ENCODE results near the gene ZNF771. TPM values are rescaled to one million over a fixed set of nuclear protein-coding genes. Genes with fewer than 3 reads are reported as not detected.
"Not testable (repeated sequence)": the region's sequence is repeated elsewhere in the genome, so short reads cannot be mapped to it uniquely, and the experiment has no call there.

ZNF771 gene
- total and polyA plus RNA-seq, 8 donors: 1.2 to 28.7 (median 6.6) TPM

DNA sequence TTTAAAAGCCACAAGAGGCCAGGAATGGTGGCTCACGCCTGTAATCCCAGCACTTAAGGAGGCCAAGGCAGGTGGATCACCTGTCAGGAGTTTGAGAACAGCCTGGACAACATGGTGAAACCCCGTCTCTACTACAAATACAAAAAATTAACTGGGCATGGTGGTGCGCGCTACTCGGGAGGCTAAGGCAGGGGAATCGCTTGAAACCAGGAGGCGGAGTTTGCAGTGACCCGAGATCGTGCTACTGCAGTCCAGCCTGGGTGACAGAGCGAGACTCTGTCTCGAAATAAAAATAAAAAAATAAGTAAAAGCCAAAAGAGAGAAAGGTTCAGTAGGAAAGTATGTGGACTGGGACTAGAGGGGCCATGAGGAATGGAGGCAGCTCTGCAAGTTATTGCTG, 52.0 kb downstream of the ZNF771 start:
- WGBS, 5 donors: 85 to 92% (median 87%) methylated on average over 11 of the region's 11 CpGs
- H3K9me3 ChIP-seq: no peaks in the 10 kb centered on the region
- no peak for DNase-seq
- no peak overlapping the region for H3K4me3 ChIP-seq
- peaks cover 0 to 3% (median 0%) of the 10 kb centered on the region in 4 donors for H3K4me1 ChIP-seq
- intact Hi-C loops (cut with DNase I; ENCODE audit: low total_unique reads): no loop called here
- TF ChIP-seq, protein P1, sequence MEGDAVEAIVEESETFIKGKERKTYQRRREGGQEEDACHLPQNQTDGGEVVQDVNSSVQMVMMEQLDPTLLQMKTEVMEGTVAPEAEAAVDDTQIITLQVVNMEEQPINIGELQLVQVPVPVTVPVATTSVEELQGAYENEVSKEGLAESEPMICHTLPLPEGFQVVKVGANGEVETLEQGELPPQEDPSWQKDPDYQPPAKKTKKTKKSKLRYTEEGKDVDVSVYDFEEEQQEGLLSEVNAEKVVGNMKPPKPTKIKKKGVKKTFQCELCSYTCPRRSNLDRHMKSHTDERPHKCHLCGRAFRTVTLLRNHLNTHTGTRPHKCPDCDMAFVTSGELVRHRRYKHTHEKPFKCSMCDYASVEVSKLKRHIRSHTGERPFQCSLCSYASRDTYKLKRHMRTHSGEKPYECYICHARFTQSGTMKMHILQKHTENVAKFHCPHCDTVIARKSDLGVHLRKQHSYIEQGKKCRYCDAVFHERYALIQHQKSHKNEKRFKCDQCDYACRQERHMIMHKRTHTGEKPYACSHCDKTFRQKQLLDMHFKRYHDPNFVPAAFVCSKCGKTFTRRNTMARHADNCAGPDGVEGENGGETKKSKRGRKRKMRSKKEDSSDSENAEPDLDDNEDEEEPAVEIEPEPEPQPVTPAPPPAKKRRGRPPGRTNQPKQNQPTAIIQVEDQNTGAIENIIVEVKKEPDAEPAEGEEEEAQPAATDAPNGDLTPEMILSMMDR (IDR thresholded peaks at IDR 0.05): no peak
- TF ChIP-seq EP300 (IDR thresholded peaks at IDR 0.05) (no peak), POLR2AphosphoS5 (IDR thresholded peaks at IDR 0.05) (no peak), POLR2A (IDR thresholded peaks at IDR 0.05) (no peak)
- H3K36me3 ChIP-seq: no peaks in the 10 kb centered on the region
- H3K27ac ChIP-seq: peak overlapping the region in 1 of 5 donors; percentile 50
- H3K27me3 ChIP-seq: no peaks in the 10 kb centered on the region

DNA sequence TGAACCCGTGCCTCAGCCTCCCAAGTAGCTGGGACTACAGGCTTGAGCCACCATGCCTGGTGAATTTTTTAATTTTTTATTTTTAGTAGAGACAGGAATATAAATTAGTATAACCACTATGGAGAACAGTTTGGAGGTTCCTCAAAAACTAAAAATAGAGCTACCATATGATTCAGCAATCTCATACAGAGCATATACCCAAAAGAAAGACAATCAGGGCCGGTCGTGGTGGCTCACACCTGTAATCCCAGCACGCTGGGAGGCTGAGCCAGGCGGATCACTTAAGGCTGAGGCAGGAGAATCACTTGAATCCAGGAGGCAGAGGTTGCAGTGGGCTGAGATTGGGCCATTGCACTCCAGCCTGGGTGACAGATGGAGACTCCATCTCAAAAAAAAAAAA, 54.0 kb downstream of the ZNF771 start:
- H3K36me3 ChIP-seq; intact Hi-C loops (cut with DNase I; ENCODE audit: low total_unique reads); H3K4me3 ChIP-seq; H3K9me3 ChIP-seq; H3K27ac ChIP-seq; H3K4me1 ChIP-seq; H3K27me3 ChIP-seq; DNase-seq: not testable (repeated sequence)
- 84 to 93% (median 90%) methylated on average over 5 of the region's 5 CpGs for WGBS, 5 donors

DNA sequence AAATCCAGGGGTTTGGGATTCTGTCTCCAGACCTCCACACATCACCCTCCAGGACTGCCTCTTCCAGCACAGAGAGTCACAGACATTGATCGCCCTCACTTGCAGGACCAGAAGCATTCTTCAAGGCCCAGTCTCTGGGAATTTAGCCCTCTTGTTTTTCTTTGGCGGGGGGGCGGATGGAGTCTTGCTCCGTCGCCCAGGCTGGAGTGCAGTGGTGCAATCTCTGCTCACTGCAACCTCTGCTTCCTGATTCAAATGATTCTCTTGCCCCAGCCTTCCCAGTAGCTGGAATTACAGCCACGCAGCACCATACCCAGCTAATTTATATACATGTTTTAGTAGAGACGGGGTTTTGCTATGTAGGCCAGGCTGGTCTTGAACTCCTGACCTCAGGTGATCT, 56.7 kb downstream of the ZNF771 start:
- intact Hi-C loops (cut with DNase I; ENCODE audit: low total_unique reads): no loop called here
- H3K9me3 ChIP-seq: no peaks in the 10 kb centered on the region
- no peak overlapping the region for H3K27ac ChIP-seq
- WGBS, 5 donors: 86 to 96% (median 94%) methylated on average over 7 of the region's 7 CpGs
- TF ChIP-seq, protein P1 (IDR thresholded peaks at IDR 0.05): no peak
- no peak for TF ChIP-seq EP300 (IDR thresholded peaks at IDR 0.05)
- no peak for TF ChIP-seq POLR2A (IDR thresholded peaks at IDR 0.05)
- no peak for TF ChIP-seq POLR2AphosphoS5 (IDR thresholded peaks at IDR 0.05)
- H3K36me3 ChIP-seq: no peaks in the 10 kb centered on the region
- H3K4me3 ChIP-seq: no peak overlapping the region
- no peaks in the 10 kb centered on the region for H3K27me3 ChIP-seq
- no peak for DNase-seq
- peaks cover 0 to 1% (median 0%) of the 10 kb centered on the region in 4 donors for H3K4me1 ChIP-seq

Small RNA genes within 50 kb of the gene (small RNA-seq; reads per million reads assigned to genes)
- gene RF00019 (0 reads per million in 4 donors), gene RF00406 (0 to 0.31 (median 0) reads per million in 4 donors)

Other genes with a start within 250 kb of the ZNF771 start
- 10 to 100 TPM; 13.0 to 30.3 (median 18.7) TPM for gene CORO1A, start 224.0 kb upstream of the ZNF771 start, total RNA-seq
- 10 to 100 TPM; 34.2 to 42.5 (median 37.3) TPM for gene CORO1A, start 224.0 kb upstream of the ZNF771 start, polyA plus RNA-seq
- gene BOLA2B, start 213.9 kb upstream of the ZNF771 start, total RNA-seq: 100 to 1,000 TPM in 2 of 5 donors, 10 to 100 TPM in 2, not detected in 1; 21.3 to 415 (median 168) TPM
- 100 to 1,000 TPM; 281 to 322 (median 321) TPM for gene BOLA2B, start 213.9 kb upstream of the ZNF771 start, polyA plus RNA-seq
- 10 to 100 TPM in 3 of 5 donors, 1 to 10 TPM in 2; 2.3 to 86.9 (median 19.0) TPM for gene SLX1A, start 213.7 kb upstream of the ZNF771 start, total RNA-seq
- gene SLX1A, start 213.7 kb upstream of the ZNF771 start, polyA plus RNA-seq: 10 to 100 TPM; 80.8 to 86.0 (median 84.2) TPM
- 100 to 1,000 TPM in 1 of 5 donors, 10 to 100 TPM in 3, 1 to 10 TPM in 1; 4.2 to 118 (median 63.6) TPM for gene SULT1A3, start 208.4 kb upstream of the ZNF771 start, total RNA-seq
- 10 to 100 TPM; 23.8 to 53.2 (median 42.2) TPM for gene SULT1A3, start 208.4 kb upstream of the ZNF771 start, polyA plus RNA-seq
- gene NPIPB13, start 159.1 kb upstream of the ZNF771 start, total RNA-seq: 1 to 10 TPM in 4 of 5 donors, not detected in 1; 1.6 to 6.4 (median 3.0) TPM
- 1 to 10 TPM; 1.7 to 5.5 (median 2.6) TPM for gene NPIPB13, start 159.1 kb upstream of the ZNF771 start, polyA plus RNA-seq
- 10 to 100 TPM in 4 of 5 donors, 1 to 10 TPM in 1; 8.8 to 30.8 (median 18.3) TPM for gene CD2BP2, start 52.3 kb upstream of the ZNF771 start, total RNA-seq
- gene CD2BP2, start 52.3 kb upstream of the ZNF771 start, polyA plus RNA-seq: 10 to 100 TPM; 37.1 to 45.2 (median 41.4) TPM
- 10 to 100 TPM; 25.1 to 89.2 (median 33.2) TPM for gene TBC1D10B, start 37.1 kb upstream of the ZNF771 start, total RNA-seq
- 10 to 100 TPM; 20.5 to 25.0 (median 22.0) TPM for gene TBC1D10B, start 37.1 kb upstream of the ZNF771 start, polyA plus RNA-seq
- gene MYL11, start 32.8 kb upstream of the ZNF771 start, total RNA-seq: not detected
- 1 to 10 TPM in 2 of 3 donors, not detected in 1; 1.6 to 4.7 TPM for gene MYL11, start 32.8 kb upstream of the ZNF771 start, polyA plus RNA-seq
- gene SEPTIN1, start 25.0 kb upstream of the ZNF771 start, total RNA-seq: 1 to 10 TPM in 3 of 5 donors, under 1 TPM in 1, not detected in 1; 0.72 to 6.2 (median 3.9) TPM
- gene SEPTIN1, start 25.0 kb upstream of the ZNF771 start, polyA plus RNA-seq: 10 to 100 TPM in 1 of 3 donors, 1 to 10 TPM in 2; 5.2 to 10.5 (median 7.0) TPM
- gene ZNF48, start 12.2 kb upstream of the ZNF771 start, total RNA-seq: 10 to 100 TPM in 1 of 5 donors, 1 to 10 TPM in 4; 4.0 to 33.6 (median 5.4) TPM
- gene ZNF48, start 12.2 kb upstream of the ZNF771 start, polyA plus RNA-seq: 1 to 10 TPM; 3.9 to 5.5 (median 4.6) TPM
- 10 to 100 TPM in 4 of 5 donors, not detected in 1; 15.5 to 47.8 (median 27.1) TPM for gene DCTPP1, start 22.4 kb downstream of the ZNF771 start, total RNA-seq
- gene DCTPP1, start 22.4 kb downstream of the ZNF771 start, polyA plus RNA-seq: 10 to 100 TPM; 28.0 to 50.2 (median 50.1) TPM
- gene SEPHS2, start 38.3 kb downstream of the ZNF771 start, total RNA-seq: 100 to 1,000 TPM in 1 of 5 donors, 10 to 100 TPM in 4; 30.7 to 167 (median 41.4) TPM
- gene SEPHS2, start 38.3 kb downstream of the ZNF771 start, polyA plus RNA-seq: 10 to 100 TPM; 36.8 to 66.1 (median 61.1) TPM
- gene ITGAL, start 65.1 kb downstream of the ZNF771 start, total RNA-seq: 100 to 1,000 TPM in 1 of 5 donors, 10 to 100 TPM in 2, 1 to 10 TPM in 2; 5.8 to 256 (median 11.3) TPM
- 1 to 10 TPM; 1.2 to 4.3 (median 1.2) TPM for gene ITGAL, start 65.1 kb downstream of the ZNF771 start, polyA plus RNA-seq
- 10 to 100 TPM; 11.9 to 75.0 (median 30.0) TPM for gene ZNF768, start 119.0 kb downstream of the ZNF771 start, total RNA-seq
- gene ZNF768, start 119.0 kb downstream of the ZNF771 start, polyA plus RNA-seq: 10 to 100 TPM; 27.0 to 33.2 (median 32.7) TPM
- gene ZNF747, start 127.3 kb downstream of the ZNF771 start, total RNA-seq: 10 to 100 TPM; 10.3 to 18.7 (median 12.9) TPM
- 1 to 10 TPM; 6.2 to 7.8 (median 7.3) TPM for gene ZNF747, start 127.3 kb downstream of the ZNF771 start, polyA plus RNA-seq
- 100 to 1,000 TPM in 1 of 5 donors, 10 to 100 TPM in 3, 1 to 10 TPM in 1; 3.5 to 107 (median 13.4) TPM for gene ZNF764, start 150.8 kb downstream of the ZNF771 start, total RNA-seq
- 1 to 10 TPM; 3.9 to 7.8 (median 6.8) TPM for gene ZNF764, start 150.8 kb downstream of the ZNF771 start, polyA plus RNA-seq
- 100 to 1,000 TPM in 1 of 5 donors, 10 to 100 TPM in 3, 1 to 10 TPM in 1; 9.4 to 123 (median 18.3) TPM for gene ZNF688, start 164.1 kb downstream of the ZNF771 start, total RNA-seq
- gene ZNF688, start 164.1 kb downstream of the ZNF771 start, polyA plus RNA-seq: 10 to 100 TPM; 25.2 to 26.1 (median 25.3) TPM
- gene ZNF785, start 178.1 kb downstream of the ZNF771 start, total RNA-seq: 10 to 100 TPM in 3 of 5 donors, 1 to 10 TPM in 2; 7.8 to 49.0 (median 10.3) TPM
- gene ZNF785, start 178.1 kb downstream of the ZNF771 start, polyA plus RNA-seq: 1 to 10 TPM; 3.8 to 5.4 (median 4.6) TPM
- gene ZNF689, start 202.8 kb downstream of the ZNF771 start, total RNA-seq: 10 to 100 TPM in 2 of 5 donors, 1 to 10 TPM in 2, under 1 TPM in 1; 0.58 to 86.4 (median 7.1) TPM
- gene ZNF689, start 202.8 kb downstream of the ZNF771 start, polyA plus RNA-seq: 1 to 10 TPM; 2.0 to 4.4 (median 3.1) TPM
- 100 to 1,000 TPM in 2 of 5 donors, 10 to 100 TPM in 2, 1 to 10 TPM in 1; 9.0 to 123 (median 93.9) TPM for gene PRR14, start 243.4 kb downstream of the ZNF771 start, total RNA-seq
- 10 to 100 TPM; 69.8 to 79.7 (median 79.6) TPM for gene PRR14, start 243.4 kb downstream of the ZNF771 start, polyA plus RNA-seq